GM19023 (cell line): ENCODE data around the gene C1QTNF9.
"Not testable (repeated sequence)": the region's sequence is repeated elsewhere in the genome, so short reads cannot be mapped to it uniquely, and the experiment has no call there.

Experiments
- ATAC-seq: cut with Tn5 transposase; IDR thresholded peaks from one replicate; pipeline ENCODE4 v1.9.1; 2021; ENCODE audit warnings: mild to moderate bottlenecking, moderate library complexity; ENCODE audit not compliant: unreplicated experiment

The C1QTNF9 gene

GRCh38 chr13:24281188-24282008 is 28.0 kb upstream of the C1QTNF9 start:
- ATAC-seq = no peak

- ATAC-seq = no peak
These were observed 27.1 kb upstream of the C1QTNF9 start for GRCh38 chr13:24282256-24282655.

- no peak for ATAC-seq
These were observed 24.4 kb upstream of the C1QTNF9 start for GRCh38 chr13:24284889-24285565.

GRCh38 chr13:24286624-24287023 is 22.8 kb upstream of the C1QTNF9 start:
- ATAC-seq = no peak

GRCh38 chr13:24287748-24288287 is 21.6 kb upstream of the C1QTNF9 start:
- ATAC-seq = no peak

GRCh38 chr13:24288870-24289269 is 20.5 kb upstream of the C1QTNF9 start:
- ATAC-seq = no peak

- no peak for ATAC-seq
These were observed 19.0 kb upstream of the C1QTNF9 start for GRCh38 chr13:24290280-24290932.

- no peak for ATAC-seq
These were observed 16.9 kb upstream of the C1QTNF9 start for GRCh38 chr13:24292481-24292880.

- ATAC-seq = no peak
These were observed 15.6 kb upstream of the C1QTNF9 start for GRCh38 chr13:24293746-24294145.

GRCh38 chr13:24299488-24300114 is 9.8 kb upstream of the C1QTNF9 start:
- ATAC-seq = no peak

GRCh38 chr13:24301434-24301833 is 7.9 kb upstream of the C1QTNF9 start:
- ATAC-seq = no peak

- ATAC-seq = no peak
These were observed 7.5 kb upstream of the C1QTNF9 start for GRCh38 chr13:24301911-24302310.

- no peak for ATAC-seq
These were observed 4.8 kb upstream of the C1QTNF9 start for GRCh38 chr13:24304620-24305019.

GRCh38 chr13:24306632-24307031 is 2.7 kb upstream of the C1QTNF9 start:
- ATAC-seq = no peak

GRCh38 chr13:24307211-24308067 is 1.9 kb upstream of the C1QTNF9 start:
- no peak for ATAC-seq

GRCh38 chr13:24308068-24308445 is 1.3 kb upstream of the C1QTNF9 start:
- ATAC-seq = no peak

GRCh38 chr13:24308488-24309020 is 826 bp upstream of the C1QTNF9 start:
- ATAC-seq = no peak

- ATAC-seq = no peak
These were observed 4.1 kb downstream of the C1QTNF9 start for GRCh38 chr13:24313439-24313838.

GRCh38 chr13:24317835-24318234 is 8.5 kb downstream of the C1QTNF9 start:
- ATAC-seq = not testable (repeated sequence)

- not testable (repeated sequence) for ATAC-seq
These were observed 9.5 kb downstream of the C1QTNF9 start for GRCh38 chr13:24318878-24319277.
